Activated CD4-positive, alpha-beta memory T cell treated with anti-CD3 and anti-CD28 coated beads for 36 hours (primary cell): ENCODE data around the gene FAM90A1. TPM values are rescaled to one million over a fixed set of nuclear protein-coding genes. Genes with fewer than 3 reads are reported as not detected.
A peak's percentile ranks its signal among the peaks of the same experiment; 100 is the strongest.
"Not testable (repeated sequence)": the region's sequence is repeated elsewhere in the genome, so short reads cannot be mapped to it uniquely, and the experiment has no call there.

ENCODE experiments used
- CTCF ChIA-PET: fragments of 350-600 bp; sonication (Branson Sonifier 250); formaldehyde crosslinking; loops from one replicate; lab custom pipeline; 2021; ENCODE audit warnings: antibody characterized with exemption, inconsistent platforms; lab: Charles Lee
- POLR2A ChIA-PET: fragments of 350-600 bp; sonication (Branson Sonifier 250); formaldehyde crosslinking; loops from one replicate; lab custom pipeline; 2021; ENCODE audit warnings: antibody characterized with exemption; lab: Charles Lee
- DNase-seq: peaks from one replicate; pipeline ENCODE4 v3.0.0-alpha.2; 2020
- H3K27ac Mint-ChIP-seq: one replicate; pipeline ENCODE4 v1.8.0; 2021; ENCODE audit warnings: mixed read lengths
- H3K27me3 Mint-ChIP-seq: one replicate; pipeline ENCODE4 v1.8.0; 2021; ENCODE audit warnings: mixed read lengths
- H3K36me3 Mint-ChIP-seq: one replicate; pipeline ENCODE4 v1.8.0; 2021; ENCODE audit warnings: mixed read lengths
- H3K4me1 Mint-ChIP-seq: one replicate; pipeline ENCODE4 v1.8.0; 2021; ENCODE audit warnings: low read depth, mixed read lengths
- H3K4me3 Mint-ChIP-seq: one replicate; pipeline ENCODE4 v1.8.0; 2021; ENCODE audit warnings: mild to moderate bottlenecking, mixed read lengths
- H3K9me3 Mint-ChIP-seq: one replicate; pipeline ENCODE4 v1.8.0; 2021; ENCODE audit warnings: mixed read lengths
- intact Hi-C: fragments of 100-400 bp; cut with micrococcal nuclease; formaldehyde crosslinking; loops from one replicate; pipeline ENCODE4 v1.15.1; 2023
- total RNA-seq, 2 experiments: library from RNA; stranded (reverse); gene quantifications; one replicate each; pipeline ENCODE4 v1.2.3, GENCODE V29; 2021

The FAM90A1 gene
- total RNA-seq, 2 experiments from 2014 or later, result 0.41 to 0.43 TPM

- intact Hi-C loops, result not testable (repeated sequence)
Measured at GRCh38 chr12:8231049-8231448, 3.6 kb upstream of the FAM90A1 start.

GRCh38 chr12:8229486-8229885 is 2.1 kb upstream of the FAM90A1 start:
- H3K4me1 Mint-ChIP-seq, H3K9me3 Mint-ChIP-seq, H3K36me3 Mint-ChIP-seq, DNase-seq, POLR2A ChIA-PET, H3K27me3 Mint-ChIP-seq, H3K4me3 Mint-ChIP-seq, intact Hi-C loops, H3K27ac Mint-ChIP-seq: not testable (repeated sequence)
- CTCF ChIA-PET, result interaction anchor here (4.6 kb wide), 1 partner anchor 121 kb away, joined by 72 read pairs; no protein-coding TSS in a partner anchor

More at GRCh38 chr12:8231049-8231448, 3.6 kb upstream of the FAM90A1 start:
- H3K36me3 Mint-ChIP-seq, H3K4me1 Mint-ChIP-seq, H3K27ac Mint-ChIP-seq, DNase-seq, POLR2A ChIA-PET, H3K9me3 Mint-ChIP-seq, H3K27me3 Mint-ChIP-seq, H3K4me3 Mint-ChIP-seq: not testable (repeated sequence)
- CTCF ChIA-PET, result interaction anchor here (0.6 to 4.6 kb wide), 15 partner anchors 13 to 186 kb away, joined by 3 to 72 read pairs (median 4); partner anchors contain the start of gene C3AR1

GRCh38 chr12:8228607-8229006 is 1.2 kb upstream of the FAM90A1 start:
- H3K27ac Mint-ChIP-seq, H3K4me3 Mint-ChIP-seq, POLR2A ChIA-PET, H3K4me1 Mint-ChIP-seq, DNase-seq, H3K27me3 Mint-ChIP-seq, intact Hi-C loops, H3K9me3 Mint-ChIP-seq, H3K36me3 Mint-ChIP-seq: not testable (repeated sequence)
- CTCF ChIA-PET, result interaction anchor here (4.6 kb wide), 1 partner anchor 120 kb away, joined by 72 read pairs; no protein-coding TSS in a partner anchor

- POLR2A ChIA-PET, H3K4me1 Mint-ChIP-seq, H3K9me3 Mint-ChIP-seq, DNase-seq, CTCF ChIA-PET, H3K36me3 Mint-ChIP-seq, H3K27me3 Mint-ChIP-seq, intact Hi-C loops: not testable (repeated sequence)
- peak overlapping the region; percentile 5 for H3K27ac Mint-ChIP-seq
- H3K4me3 Mint-ChIP-seq, result peak overlapping the region; percentile 38
Measured at GRCh38 chr12:8227732-8228077, 287 bp upstream of the FAM90A1 start.

GRCh38 chr12:8226355-8226754 is 1.1 kb downstream of the FAM90A1 start:
- no peak overlapping the region for H3K27ac Mint-ChIP-seq
- no peak for DNase-seq
- peaks cover 4% of the 10 kb centered on the region for H3K27me3 Mint-ChIP-seq
- no peak overlapping the region for H3K4me3 Mint-ChIP-seq
- H3K9me3 Mint-ChIP-seq, result no peaks in the 10 kb centered on the region
- intact Hi-C loops, result no loop called here
- H3K36me3 Mint-ChIP-seq, result no peaks in the 10 kb centered on the region
- peaks cover 2% of the 10 kb centered on the region for H3K4me1 Mint-ChIP-seq
- ChIA-PET POLR2A (no interaction called here), CTCF (no interaction called here)

GRCh38 chr12:8224782-8225181 is 2.6 kb downstream of the FAM90A1 start:
- CTCF ChIA-PET, H3K4me1 Mint-ChIP-seq, H3K4me3 Mint-ChIP-seq, intact Hi-C loops, POLR2A ChIA-PET, H3K9me3 Mint-ChIP-seq, H3K27me3 Mint-ChIP-seq, H3K36me3 Mint-ChIP-seq, H3K27ac Mint-ChIP-seq, DNase-seq: not testable (repeated sequence)

GRCh38 chr12:8223646-8224045 is 3.8 kb downstream of the FAM90A1 start:
- CTCF ChIA-PET, H3K27me3 Mint-ChIP-seq, DNase-seq, H3K9me3 Mint-ChIP-seq, H3K4me3 Mint-ChIP-seq, intact Hi-C loops, H3K36me3 Mint-ChIP-seq, H3K4me1 Mint-ChIP-seq, H3K27ac Mint-ChIP-seq, POLR2A ChIA-PET: not testable (repeated sequence)

- H3K36me3 Mint-ChIP-seq, CTCF ChIA-PET, H3K4me1 Mint-ChIP-seq, H3K4me3 Mint-ChIP-seq, H3K27me3 Mint-ChIP-seq, POLR2A ChIA-PET, intact Hi-C loops, H3K27ac Mint-ChIP-seq, H3K9me3 Mint-ChIP-seq, DNase-seq: not testable (repeated sequence)
Measured at GRCh38 chr12:8222303-8222702, 5.1 kb downstream of the FAM90A1 start.

- H3K27me3 Mint-ChIP-seq, DNase-seq, H3K4me3 Mint-ChIP-seq, H3K4me1 Mint-ChIP-seq, H3K9me3 Mint-ChIP-seq, POLR2A ChIA-PET, CTCF ChIA-PET, H3K27ac Mint-ChIP-seq, H3K36me3 Mint-ChIP-seq, intact Hi-C loops: not testable (repeated sequence)
Measured at GRCh38 chr12:8221844-8222243, 5.6 kb downstream of the FAM90A1 start.

- CTCF ChIA-PET, H3K4me3 Mint-ChIP-seq, H3K27me3 Mint-ChIP-seq, H3K9me3 Mint-ChIP-seq, intact Hi-C loops, DNase-seq, H3K27ac Mint-ChIP-seq, H3K4me1 Mint-ChIP-seq, POLR2A ChIA-PET, H3K36me3 Mint-ChIP-seq: not testable (repeated sequence)
Measured at GRCh38 chr12:8221375-8221774, 6.0 kb downstream of the FAM90A1 start.

- H3K27ac Mint-ChIP-seq, DNase-seq, H3K4me1 Mint-ChIP-seq, H3K27me3 Mint-ChIP-seq, H3K9me3 Mint-ChIP-seq, intact Hi-C loops, POLR2A ChIA-PET, H3K4me3 Mint-ChIP-seq, CTCF ChIA-PET, H3K36me3 Mint-ChIP-seq: not testable (repeated sequence)
Measured at GRCh38 chr12:8218711-8219382, 8.6 kb downstream of the FAM90A1 start.

- H3K4me3 Mint-ChIP-seq, H3K27ac Mint-ChIP-seq, H3K27me3 Mint-ChIP-seq, H3K4me1 Mint-ChIP-seq, DNase-seq, H3K9me3 Mint-ChIP-seq, H3K36me3 Mint-ChIP-seq, intact Hi-C loops: not testable (repeated sequence)
- CTCF ChIA-PET, result interaction anchor here (0.6 to 0.8 kb wide), 2 partner anchors 89 to 127 kb away, joined by 3 read pairs; no protein-coding TSS in a partner anchor
- POLR2A ChIA-PET, result interaction anchor here (0.6 kb wide), 1 partner anchor 85 kb away, joined by 3 read pairs; no protein-coding TSS in a partner anchor
Measured at GRCh38 chr12:8197685-8198308, 29.6 kb downstream of the FAM90A1 start.
